ENCODE measurements around the gene HILPDA. TPM values are rescaled to one million over a fixed set of nuclear protein-coding genes. Genes with fewer than 3 reads are reported as not detected.
A peak's percentile ranks its signal among the peaks of the same experiment; 100 is the strongest.

Gene HILPDA
- total RNA-seq, 6 experiments from 2014 or later: 1.8 to 60.6 (median 3.6) TPM

DNA sequence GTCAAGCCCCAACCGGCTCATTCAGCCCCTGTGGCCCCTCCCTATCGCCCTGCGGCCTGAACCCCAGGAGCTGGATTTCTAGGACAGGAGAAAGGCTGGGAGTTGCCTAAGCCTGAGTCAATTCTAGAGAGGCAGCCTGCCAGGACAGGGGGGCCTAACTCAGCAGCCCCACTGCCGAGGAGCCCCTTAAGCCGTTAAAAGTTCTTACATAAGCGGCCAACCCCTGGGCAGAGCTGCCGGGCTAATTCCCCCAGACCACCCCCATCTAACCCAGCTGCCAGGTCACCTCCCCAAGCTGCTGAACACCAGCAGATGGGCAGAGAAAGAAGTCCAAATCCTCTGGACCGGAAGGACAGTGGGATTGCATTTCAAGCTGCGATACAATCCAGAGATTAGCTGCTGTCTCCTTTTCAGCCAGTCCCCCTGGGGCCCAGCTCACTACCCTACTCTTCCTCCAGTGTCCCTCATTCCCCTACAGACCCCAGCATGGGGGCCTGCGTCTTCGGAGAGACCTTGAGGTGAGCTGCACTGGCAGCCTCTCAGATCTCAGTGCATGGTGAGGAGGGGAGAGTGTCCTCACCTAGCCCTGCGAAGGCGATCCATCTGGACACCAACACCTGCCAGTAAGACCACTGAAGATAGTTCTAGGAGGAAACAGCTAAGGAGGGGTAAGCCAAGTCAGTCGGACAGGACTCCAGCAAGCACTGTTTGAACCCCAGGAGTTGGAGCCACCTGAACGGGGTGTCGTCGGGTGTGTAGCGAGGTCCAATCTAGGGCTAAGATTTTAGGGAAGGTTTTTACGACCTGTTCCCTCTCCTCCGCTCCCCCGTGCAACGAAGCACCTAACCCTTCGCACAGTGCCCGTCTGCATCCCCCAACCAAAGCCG, 46.7 kb upstream of the HILPDA start:
- peak overlapping the region; percentile 55 to 65 (median 60) for H3K4me3 ChIP-seq
- DNase-seq (no peak), ATAC-seq (no peak)
- H3K36me3 ChIP-seq: no peaks in the 10 kb centered on the region
- H3K27ac ChIP-seq: peak overlapping the region; percentile 55 to 70 (median 67)
- H3K4me1 ChIP-seq: peaks cover 0 to 4% (median 0%) of the 10 kb centered on the region in 4 donors
- 32% methylated on average over 11 of the region's 25 CpGs for WGBS (ENCODE audit: insufficient coverage, low coverage, low lambda C conversion rate, missing lambda C conversion rate)
- TF ChIP-seq, protein P1, sequence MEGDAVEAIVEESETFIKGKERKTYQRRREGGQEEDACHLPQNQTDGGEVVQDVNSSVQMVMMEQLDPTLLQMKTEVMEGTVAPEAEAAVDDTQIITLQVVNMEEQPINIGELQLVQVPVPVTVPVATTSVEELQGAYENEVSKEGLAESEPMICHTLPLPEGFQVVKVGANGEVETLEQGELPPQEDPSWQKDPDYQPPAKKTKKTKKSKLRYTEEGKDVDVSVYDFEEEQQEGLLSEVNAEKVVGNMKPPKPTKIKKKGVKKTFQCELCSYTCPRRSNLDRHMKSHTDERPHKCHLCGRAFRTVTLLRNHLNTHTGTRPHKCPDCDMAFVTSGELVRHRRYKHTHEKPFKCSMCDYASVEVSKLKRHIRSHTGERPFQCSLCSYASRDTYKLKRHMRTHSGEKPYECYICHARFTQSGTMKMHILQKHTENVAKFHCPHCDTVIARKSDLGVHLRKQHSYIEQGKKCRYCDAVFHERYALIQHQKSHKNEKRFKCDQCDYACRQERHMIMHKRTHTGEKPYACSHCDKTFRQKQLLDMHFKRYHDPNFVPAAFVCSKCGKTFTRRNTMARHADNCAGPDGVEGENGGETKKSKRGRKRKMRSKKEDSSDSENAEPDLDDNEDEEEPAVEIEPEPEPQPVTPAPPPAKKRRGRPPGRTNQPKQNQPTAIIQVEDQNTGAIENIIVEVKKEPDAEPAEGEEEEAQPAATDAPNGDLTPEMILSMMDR (IDR thresholded peaks at IDR 0.05): no peak
- no peak for TF ChIP-seq POLR2A (IDR thresholded peaks at IDR 0.05)
- no peaks in the 10 kb centered on the region for H3K27me3 ChIP-seq
- intact Hi-C loops (cut with DNase I): no loop called here
- H3K9me3 ChIP-seq: no peaks in the 10 kb centered on the region

DNA sequence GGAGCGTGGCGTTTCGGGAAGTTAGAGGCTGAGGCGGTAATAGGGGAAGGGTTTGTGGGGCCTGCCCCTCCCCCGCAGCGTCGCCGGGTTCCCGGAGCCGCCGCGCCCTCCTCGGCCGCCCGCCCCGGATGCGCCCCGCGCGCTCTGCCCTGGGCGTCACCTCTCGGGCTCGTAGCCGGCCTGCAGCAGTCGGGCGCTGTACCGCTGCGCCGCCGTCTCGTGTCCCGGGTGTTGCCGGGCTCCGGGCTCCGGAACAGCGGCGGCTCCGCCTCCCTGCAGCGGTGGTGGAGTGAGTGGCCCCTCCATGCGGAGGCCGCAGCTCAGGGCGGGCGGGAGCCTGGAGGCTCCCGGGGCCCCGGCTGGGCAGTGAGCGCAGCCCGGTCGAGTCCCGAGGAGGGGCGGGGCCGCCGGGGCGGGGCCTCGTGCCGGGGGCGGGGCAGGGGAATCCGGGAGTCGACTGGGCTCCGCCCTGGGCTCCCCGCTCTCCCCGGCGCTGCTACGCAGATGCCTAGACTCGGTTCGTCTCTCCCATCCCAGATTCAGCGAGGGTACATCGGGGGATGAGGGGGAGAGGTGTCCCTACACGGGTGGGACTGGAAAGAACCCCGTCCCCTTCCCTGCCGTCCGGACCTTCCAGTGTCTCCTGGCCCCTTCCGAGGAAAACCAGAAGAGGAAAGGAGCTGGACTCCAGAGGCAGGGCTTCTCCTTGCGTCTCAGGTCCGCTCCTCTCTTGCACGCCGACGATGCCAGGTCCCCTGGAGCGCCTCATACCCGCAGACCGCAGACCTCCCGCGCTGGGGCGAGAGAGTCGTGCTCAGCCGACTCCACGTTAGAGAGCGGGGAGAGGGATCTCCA, 45.9 kb upstream of the HILPDA start, which contains the start of gene IMPDH1:
TSS of gene IMPDH1 (minus strand) at position 387 of the 855 bp plus-strand sequence. CDS start at position 306, 81 bp downstream.
- ATAC-seq (peak; percentile 93 to 96 (median 95)), DNase-seq (peak; percentile 89 to 92 (median 89))
- H3K27me3 ChIP-seq: no peaks in the 10 kb centered on the region
- peak; percentile 67 for TF ChIP-seq POLR2A (IDR thresholded peaks at IDR 0.05)
- TF ChIP-seq, protein P1 (IDR thresholded peaks at IDR 0.05): no peak
- peak within 1 kb of the TSS; percentile 55 to 65 (median 60) for H3K4me3 ChIP-seq
- peak within 1 kb of the TSS; percentile 55 to 70 (median 67) for H3K27ac ChIP-seq
- no peaks in the 10 kb centered on the region for H3K36me3 ChIP-seq
- 0% methylated on average over 14 of the region's 87 CpGs for WGBS (ENCODE audit: insufficient coverage, low coverage, low lambda C conversion rate, missing lambda C conversion rate)
- intact Hi-C loops (cut with DNase I): no loop called here
- peaks cover 0 to 4% (median 0%) of the 10 kb centered on the region in 4 donors for H3K4me1 ChIP-seq
- H3K9me3 ChIP-seq: no peaks in the 10 kb centered on the region

DNA sequence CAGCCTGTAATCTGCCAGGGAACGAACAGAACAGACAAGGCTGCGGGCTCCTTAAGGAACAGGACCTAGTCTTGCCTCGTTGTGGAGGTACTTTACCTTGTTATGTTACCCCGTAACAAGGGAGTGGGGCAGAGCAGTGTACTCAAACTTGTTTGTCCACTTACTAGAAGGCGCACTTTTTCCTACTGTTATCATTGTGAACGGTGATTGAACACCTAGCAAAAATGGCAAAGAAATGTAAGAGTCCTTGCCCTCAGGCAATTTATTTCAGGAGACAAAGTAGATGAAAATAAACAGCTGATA, 45.3 kb upstream of the HILPDA start:
- Histone ChIP-seq H3K4me3 (peak overlapping the region; percentile 55 to 65 (median 60)), H3K27me3 (no peaks in the 10 kb centered on the region), H3K36me3 (no peaks in the 10 kb centered on the region), H3K9me3 (no peaks in the 10 kb centered on the region), H3K4me1 (peaks cover 0 to 4% (median 0%) of the 10 kb centered on the region in 4 donors), H3K27ac (peak overlapping the region; percentile 38 to 70 (median 43))
- intact Hi-C loops (cut with DNase I): no loop called here
- TF ChIP-seq, protein P1 (IDR thresholded peaks at IDR 0.05): no peak
- no peak for TF ChIP-seq POLR2A (IDR thresholded peaks at IDR 0.05)
- WGBS (ENCODE audit: insufficient coverage, low coverage, low lambda C conversion rate, missing lambda C conversion rate): 1% methylated on average over 6 of the region's 6 CpGs
- no peak for ATAC-seq
- DNase-seq: no peak

DNA sequence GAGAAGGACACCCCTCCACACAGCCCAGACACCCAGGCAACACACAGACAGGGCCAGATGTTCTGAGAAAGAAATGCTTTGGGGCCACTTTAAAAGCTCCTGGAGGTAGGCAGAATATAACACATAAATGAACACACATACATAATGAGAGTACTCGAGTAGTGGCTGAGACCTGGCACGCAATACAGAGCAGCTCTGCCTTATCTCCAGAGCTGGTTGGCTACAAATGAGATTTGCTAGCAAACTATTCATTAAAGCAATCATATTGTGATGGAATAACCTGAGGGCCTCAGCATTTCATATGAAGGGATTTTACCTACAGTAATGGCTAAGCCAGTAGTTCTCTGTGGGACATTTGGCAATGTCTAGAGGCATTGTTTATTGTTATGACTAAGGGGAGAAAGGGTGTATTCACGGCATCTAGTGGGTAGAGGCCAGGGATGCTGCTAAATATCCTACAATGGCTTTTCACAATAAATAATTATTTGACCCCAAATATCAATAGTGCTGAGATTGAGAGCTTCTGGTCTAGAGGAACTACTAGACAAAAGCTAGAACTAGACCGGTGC, 40.4 kb upstream of the HILPDA start:
- H3K9me3 ChIP-seq: no peaks in the 10 kb centered on the region
- WGBS (ENCODE audit: insufficient coverage, low coverage, low lambda C conversion rate, missing lambda C conversion rate): 62% methylated on average over 3 of the region's 4 CpGs
- H3K27ac ChIP-seq: no peak overlapping the region
- no peaks in the 10 kb centered on the region for H3K36me3 ChIP-seq
- no peak for ATAC-seq
- H3K4me1 ChIP-seq: no peaks in the 10 kb centered on the region
- no peak for DNase-seq
- H3K27me3 ChIP-seq: no peaks in the 10 kb centered on the region
- intact Hi-C loops (cut with DNase I): no loop called here
- TF ChIP-seq, protein P1 (IDR thresholded peaks at IDR 0.05): no peak
- TF ChIP-seq POLR2A (IDR thresholded peaks at IDR 0.05): no peak
- H3K4me3 ChIP-seq: no peak overlapping the region
